Large intestine (tissue), 3 donors: Measurements from ENCODE around the gene NR2C2AP. TPM values are rescaled to one million over a fixed set of nuclear protein-coding genes. Genes with fewer than 3 reads are reported as not detected.

Experiments
- DNase-seq, 2 donors: peaks; one replicate each; pipeline versions ENCODE4 v3.0.0 to v3.0.0-alpha.2; 2013
- H3K27ac ChIP-seq: one replicate; pipeline ENCODE4 v1.5.1; 2013; ENCODE audit warnings: low read length
- H3K27me3 ChIP-seq: 2 replicates; pipeline ENCODE4 v1.6.1; 2013; ENCODE audit warnings: low read length; ENCODE audit not compliant: control insufficient read depth, insufficient read depth
- H3K36me3 ChIP-seq: 2 replicates; pipeline ENCODE4 v1.6.1; 2013; ENCODE audit warnings: low read length; ENCODE audit not compliant: control insufficient read depth, insufficient read depth
- H3K4me1 ChIP-seq: one replicate; pipeline ENCODE4 v1.6.1; 2013; ENCODE audit warnings: low read length; ENCODE audit not compliant: control insufficient read depth, insufficient read depth
- H3K4me3 ChIP-seq: one replicate; pipeline ENCODE4 v1.5.1; 2013; ENCODE audit warnings: low read length
- H3K9me3 ChIP-seq: one replicate; pipeline ENCODE4 v1.6.1; 2013; ENCODE audit warnings: mild to moderate bottlenecking, low read depth, low read length, moderate library complexity; ENCODE audit not compliant: control insufficient read depth
- WGBS: methylation state at CpG from one replicate; pipeline ENCODE4 v1.1.5; 2013; ENCODE audit warnings: low lambda C conversion rate; ENCODE audit not compliant: insufficient coverage; 5-methylcytosine and 5-hydroxymethylcytosine counted together
- polyA plus RNA-seq: library from polyadenylated mRNA; unstranded; fragments of 120-200 nt; gene quantifications from one replicate; pipeline ENCODE4 v1.2.1, GENCODE V29; 2013

The NR2C2AP gene
- polyA plus RNA-seq, 1 donor, result 17.4 TPM

GRCh38 chr19:19217099-19217498 lies 13.9 kb upstream of the NR2C2AP start:
- Histone ChIP-seq H3K36me3 (no peaks in the 10 kb centered on the region), H3K27me3 (peaks cover 31% of the 10 kb centered on the region), H3K9me3 (no peaks in the 10 kb centered on the region), H3K4me1 (no peaks in the 10 kb centered on the region), H3K27ac (no peak overlapping the region), H3K4me3 (no peak overlapping the region)
- DNase-seq, result no peak
- 73% methylated on average over 3 of the region's 4 CpGs for WGBS

- H3K4me3 ChIP-seq, result no peak overlapping the region
- H3K9me3 ChIP-seq, result no peaks in the 10 kb centered on the region
- no peak overlapping the region for H3K27ac ChIP-seq
- H3K4me1 ChIP-seq, result no peaks in the 10 kb centered on the region
- H3K36me3 ChIP-seq, result no peaks in the 10 kb centered on the region
- WGBS, result no CpG with 5 or more reads among the region's 4 CpGs
- no peak for DNase-seq
- H3K27me3 ChIP-seq, result peaks cover 43% of the 10 kb centered on the region
These were observed 12.6 kb upstream of the NR2C2AP start for GRCh38 chr19:19215792-19216191.

- Histone ChIP-seq H3K27ac (no peak overlapping the region), H3K27me3 (peaks cover 43% of the 10 kb centered on the region), H3K9me3 (no peaks in the 10 kb centered on the region), H3K36me3 (no peaks in the 10 kb centered on the region), H3K4me1 (no peaks in the 10 kb centered on the region), H3K4me3 (no peak overlapping the region)
- WGBS, result no CpG with 5 or more reads among the region's 8 CpGs
- DNase-seq, result peak; percentile 25 to 37
These were observed 11.7 kb upstream of the NR2C2AP start for GRCh38 chr19:19214892-19215291.

GRCh38 chr19:19214159-19214490 lies 10.9 kb upstream of the NR2C2AP start:
- Histone ChIP-seq H3K9me3 (no peaks in the 10 kb centered on the region), H3K27me3 (peaks cover 43% of the 10 kb centered on the region), H3K36me3 (no peaks in the 10 kb centered on the region)

GRCh38 chr19:19213426-19214158 lies 10.4 kb upstream of the NR2C2AP start:
- DNase-seq, result no peak
- Histone ChIP-seq H3K9me3 (no peaks in the 10 kb centered on the region), H3K4me3 (no peak overlapping the region), H3K36me3 (no peaks in the 10 kb centered on the region), H3K27ac (no peak overlapping the region), H3K4me1 (no peaks in the 10 kb centered on the region), H3K27me3 (peaks cover 43% of the 10 kb centered on the region)
- 40% methylated on average over 1 of the region's 21 CpGs for WGBS

More at GRCh38 chr19:19214159-19214490, 10.9 kb upstream of the NR2C2AP start:
- H3K4me3 ChIP-seq, result no peak overlapping the region
- no peak overlapping the region for H3K27ac ChIP-seq
- WGBS, result no CpG with 5 or more reads among the region's 5 CpGs
- no peaks in the 10 kb centered on the region for H3K4me1 ChIP-seq
- DNase-seq, result no peak

- no CpG with 5 or more reads among the region's 7 CpGs for WGBS
- peaks cover 2% of the 10 kb centered on the region for H3K9me3 ChIP-seq
These were observed 9.7 kb upstream of the NR2C2AP start for GRCh38 chr19:19212916-19213315.

GRCh38 chr19:19211499-19212420 lies 8.5 kb upstream of the NR2C2AP start, which contains the start of gene NCAN:
NCAN (plus strand) TSS chr19:19211958; CDS start chr19:19216954, 4,996 bp downstream.
- DNase-seq, result no peak
- no CpG with 5 or more reads among the region's 54 CpGs for WGBS
- peaks cover 43% of the 10 kb centered on the region for H3K27me3 ChIP-seq
- H3K9me3 ChIP-seq, result peaks cover 10% of the 10 kb centered on the region
- H3K27ac ChIP-seq, result no peak within 1 kb of the TSS
- no peaks in the 10 kb centered on the region for H3K36me3 ChIP-seq
- H3K4me1 ChIP-seq, result no peaks in the 10 kb centered on the region
- no peak within 1 kb of the TSS for H3K4me3 ChIP-seq

More at GRCh38 chr19:19212916-19213315, 9.7 kb upstream of the NR2C2AP start:
- no peak for DNase-seq
- Histone ChIP-seq H3K4me1 (no peaks in the 10 kb centered on the region), H3K36me3 (no peaks in the 10 kb centered on the region), H3K27ac (no peak overlapping the region), H3K4me3 (no peak overlapping the region), H3K27me3 (peaks cover 43% of the 10 kb centered on the region)

GRCh38 chr19:19209372-19209771 lies 6.2 kb upstream of the NR2C2AP start:
- Histone ChIP-seq H3K4me3 (no peak overlapping the region), H3K4me1 (no peaks in the 10 kb centered on the region), H3K27ac (no peak overlapping the region), H3K36me3 (no peaks in the 10 kb centered on the region), H3K9me3 (peaks cover 10% of the 10 kb centered on the region), H3K27me3 (peaks cover 44% of the 10 kb centered on the region)
- 67% methylated on average over 1 of the region's 9 CpGs for WGBS
- DNase-seq, result no peak

- no peak overlapping the region for H3K4me3 ChIP-seq
- peaks cover 10% of the 10 kb centered on the region for H3K9me3 ChIP-seq
- H3K4me1 ChIP-seq, result peaks cover 1% of the 10 kb centered on the region
- no peak for DNase-seq
- H3K27ac ChIP-seq, result no peak overlapping the region
- WGBS, result no CpG with 5 or more reads among the region's 8 CpGs
- H3K36me3 ChIP-seq, result no peaks in the 10 kb centered on the region
- peaks cover 29% of the 10 kb centered on the region for H3K27me3 ChIP-seq
These were observed 4.7 kb upstream of the NR2C2AP start for GRCh38 chr19:19207637-19208572.

- no peak overlapping the region for H3K27ac ChIP-seq
- peaks cover 10% of the 10 kb centered on the region for H3K4me1 ChIP-seq
- peaks cover 20% of the 10 kb centered on the region for H3K27me3 ChIP-seq
These were observed 3.7 kb upstream of the NR2C2AP start for GRCh38 chr19:19206938-19207337.

More at GRCh38 chr19:19206938-19207337, 3.7 kb upstream of the NR2C2AP start:
- no peak overlapping the region for H3K4me3 ChIP-seq
- H3K9me3 ChIP-seq, result peaks cover 10% of the 10 kb centered on the region
- DNase-seq, result no peak
- WGBS, result no CpG with 5 or more reads among the region's 5 CpGs
- no peaks in the 10 kb centered on the region for H3K36me3 ChIP-seq
